Measurements from ENCODE around the gene EXOC1L.

The EXOC1L gene

GRCh38 chr4:55859711-55860110 is 40.1 kb downstream of the EXOC1L start:
- Histone ChIP-seq H3K4me1 (ENCODE audit: control insufficient read depth, insufficient read depth, low read length) (no peaks in the 10 kb centered on the region), H3K27ac (ENCODE audit: extremely low read depth, low read depth, low read length) (no peak overlapping the region), H3K4me3 (ENCODE audit: low read depth, low read length) (no peak overlapping the region), H3K9me3 (ENCODE audit: control insufficient read depth, insufficient read depth, low read depth, low read length) (no peaks in the 10 kb centered on the region), H3K36me3 (ENCODE audit: control insufficient read depth in 2 of 2, insufficient read depth in 1 of 2, low read length in 2 of 2) (peaks cover 0 to 16% of the 10 kb centered on the region in 2 experiments)
- ChIA-PET POLR2A (no interaction called here), CTCF (no interaction called here)
- no peak for TF ChIP-seq ZNF585B (tag by site-specific recombination; IDR thresholded peaks at IDR 0.05)
- no peak for TF ChIP-seq ZNF324 (tag by site-specific recombination; IDR thresholded peaks at IDR 0.05)
- no peak for TF ChIP-seq ZNF785 (tag by site-specific recombination; IDR thresholded peaks at IDR 0.05)
- no peak for TF ChIP-seq ZNF776 (tag by site-specific recombination; IDR thresholded peaks at IDR 0.05; ENCODE audit: borderline replicate concordance)
- no peak for TF ChIP-seq ZBTB7A (tag by site-specific recombination; IDR thresholded peaks at IDR 0.05; ENCODE audit: low read depth)
- no peak for TF ChIP-seq ZNF558 (tag by site-specific recombination; IDR thresholded peaks at IDR 0.05)
- no peak for TF ChIP-seq ZNF473 (tag by site-specific recombination; IDR thresholded peaks at IDR 0.05)
- TF ChIP-seq KLF1 (tag by site-specific recombination; IDR thresholded peaks at IDR 0.05) = no peak
- TF ChIP-seq KLF8 (tag by site-specific recombination; IDR thresholded peaks at IDR 0.05) = no peak
- TF ChIP-seq, protein P1, sequence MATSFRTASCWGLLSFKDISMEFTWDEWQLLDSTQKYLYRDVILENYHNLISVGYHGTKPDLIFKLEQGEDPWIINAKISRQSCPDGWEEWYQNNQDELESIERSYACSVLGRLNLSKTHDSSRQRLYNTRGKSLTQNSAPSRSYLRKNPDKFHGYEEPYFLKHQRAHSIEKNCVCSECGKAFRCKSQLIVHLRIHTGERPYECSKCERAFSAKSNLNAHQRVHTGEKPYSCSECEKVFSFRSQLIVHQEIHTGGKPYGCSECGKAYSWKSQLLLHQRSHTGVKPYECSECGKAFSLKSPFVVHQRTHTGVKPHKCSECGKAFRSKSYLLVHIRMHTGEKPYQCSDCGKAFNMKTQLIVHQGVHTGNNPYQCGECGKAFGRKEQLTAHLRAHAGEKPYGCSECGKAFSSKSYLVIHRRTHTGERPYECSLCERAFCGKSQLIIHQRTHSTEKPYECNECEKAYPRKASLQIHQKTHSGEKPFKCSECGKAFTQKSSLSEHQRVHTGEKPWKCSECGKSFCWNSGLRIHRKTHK (tag by site-specific recombination; IDR thresholded peaks at IDR 0.05) = no peak

GRCh38 chr4:55864577-55865223 is 45.1 kb downstream of the EXOC1L start:
- no peak overlapping the region for H3K4me3 ChIP-seq (ENCODE audit: low read depth, low read length)
- H3K9me3 ChIP-seq (ENCODE audit: control insufficient read depth, insufficient read depth, low read depth, low read length) = no peaks in the 10 kb centered on the region
- TF ChIP-seq ZNF664 (tag by site-specific recombination; IDR thresholded peaks at IDR 0.05) = peak; percentile 17; the same call in 1 of the 2 replicates
- TF ChIP-seq, protein P2, sequence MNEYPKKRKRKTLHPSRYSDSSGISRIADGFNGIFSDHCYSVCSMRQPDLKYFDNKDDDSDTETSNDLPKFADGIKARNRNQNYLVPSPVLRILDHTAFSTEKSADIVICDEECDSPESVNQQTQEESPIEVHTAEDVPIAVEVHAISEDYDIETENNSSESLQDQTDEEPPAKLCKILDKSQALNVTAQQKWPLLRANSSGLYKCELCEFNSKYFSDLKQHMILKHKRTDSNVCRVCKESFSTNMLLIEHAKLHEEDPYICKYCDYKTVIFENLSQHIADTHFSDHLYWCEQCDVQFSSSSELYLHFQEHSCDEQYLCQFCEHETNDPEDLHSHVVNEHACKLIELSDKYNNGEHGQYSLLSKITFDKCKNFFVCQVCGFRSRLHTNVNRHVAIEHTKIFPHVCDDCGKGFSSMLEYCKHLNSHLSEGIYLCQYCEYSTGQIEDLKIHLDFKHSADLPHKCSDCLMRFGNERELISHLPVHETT (tag by site-specific recombination; IDR thresholded peaks at IDR 0.05) = no peak
- ChIA-PET CTCF (interaction anchor here (0.6 to 1.1 kb wide), 2 partner anchors 10 to 502 kb away, joined by 3 to 5 read pairs; no protein-coding TSS in a partner anchor), POLR2A (interaction anchor here (1.9 kb wide), 1 partner anchor 11 kb away, joined by 4 read pairs; the partner anchor contains the start of gene EXOC1)
- no peak overlapping the region for H3K27ac ChIP-seq (ENCODE audit: extremely low read depth, low read depth, low read length)
- H3K36me3 ChIP-seq (ENCODE audit: control insufficient read depth in 2 of 2, insufficient read depth in 1 of 2, low read length in 2 of 2) = peaks cover 6 to 27% of the 10 kb centered on the region in 2 experiments
- no peaks in the 10 kb centered on the region for H3K4me1 ChIP-seq (ENCODE audit: control insufficient read depth, insufficient read depth, low read length)

GRCh38 chr4:55865228-55865806 is 45.7 kb downstream of the EXOC1L start:
- H3K4me3 ChIP-seq (ENCODE audit: low read depth, low read length) = no peak overlapping the region
- no peaks in the 10 kb centered on the region for H3K4me1 ChIP-seq (ENCODE audit: control insufficient read depth, insufficient read depth, low read length)
- ChIA-PET CTCF (interaction anchor here (0.6 to 1.5 kb wide), 5 partner anchors 11 to 681 kb away, joined by 3 to 5 read pairs (median 3); partner anchors contain the start of gene CEP135), POLR2A (interaction anchor here (1.9 kb wide), 1 partner anchor 12 kb away, joined by 4 read pairs; the partner anchor contains the start of gene EXOC1)
- no peak overlapping the region for H3K27ac ChIP-seq (ENCODE audit: extremely low read depth, low read depth, low read length)
- H3K36me3 ChIP-seq (ENCODE audit: control insufficient read depth in 2 of 2, insufficient read depth in 1 of 2, low read length in 2 of 2) = peaks cover 6 to 31% of the 10 kb centered on the region in 2 experiments
- TF ChIP-seq ZNF488 (tag by site-specific recombination; IDR thresholded peaks at IDR 0.05) = no peak
- no peaks in the 10 kb centered on the region for H3K9me3 ChIP-seq (ENCODE audit: control insufficient read depth, insufficient read depth, low read depth, low read length)
